Heart left ventricle (tissue), 13 donors: Measurements from ENCODE around the gene MRPL23.

Source experiments
- POLR2A ChIP-seq, 2 donors: fragments of 450-650 bp; IDR thresholded peaks; one replicate each; pipeline ENCODE4 v1.6.1; 2017; ENCODE audit warnings: antibody characterized with exemption in 2 of 2, mild to moderate bottlenecking in 2 of 2, moderate library complexity in 2 of 2
- TF ChIP-seq, protein P1 (sequence below), 12 donors: fragments of 200-600 bp; sonication (generic) in 4 of 12; IDR thresholded peaks; one replicate each; pipeline versions ENCODE4 v1.5.0 to v1.8.0; 2018 to 2022; ENCODE audit warnings: antibody characterized with exemption in 12 of 12, mild to moderate bottlenecking in 5 of 12
- donor health status: ischemic (EF 13 %, LVEDD 7.1; RV severe dilation, severe dysfunction).
- donor health status: DM: no; HTN: yes; CAD: no.
- donor health status: DM: no; HTN: no; CAD: no.
- donor health status: ischemic (EF 25% LVEDD 6.9; RV normal size, moderate dysfunction).
- donor health status: ischemic (EF 25% LVEDD 5.7; RV mildly dilated, moderate dysfunction).
- donor health status: ischemic (EF 35%, LVEDD 5.7; RV mildly dilated, moderate dysfunction).
- donor health status: nonischemic (EF 11% LVEDD 7.7; RV severe dilation, severe dysfunction).
- donor health status: DM: yes; HTN: yes; CAD: no.
- donor health status: PGD.
- donor health status: ischemic (EF 29% LVEDD 5.4; RV normal size, mild dysfunction).
- donor health status: nonischemic (EF 23%, LVEDD 6.1; RV moderate dilation, normal function).

DNA sequence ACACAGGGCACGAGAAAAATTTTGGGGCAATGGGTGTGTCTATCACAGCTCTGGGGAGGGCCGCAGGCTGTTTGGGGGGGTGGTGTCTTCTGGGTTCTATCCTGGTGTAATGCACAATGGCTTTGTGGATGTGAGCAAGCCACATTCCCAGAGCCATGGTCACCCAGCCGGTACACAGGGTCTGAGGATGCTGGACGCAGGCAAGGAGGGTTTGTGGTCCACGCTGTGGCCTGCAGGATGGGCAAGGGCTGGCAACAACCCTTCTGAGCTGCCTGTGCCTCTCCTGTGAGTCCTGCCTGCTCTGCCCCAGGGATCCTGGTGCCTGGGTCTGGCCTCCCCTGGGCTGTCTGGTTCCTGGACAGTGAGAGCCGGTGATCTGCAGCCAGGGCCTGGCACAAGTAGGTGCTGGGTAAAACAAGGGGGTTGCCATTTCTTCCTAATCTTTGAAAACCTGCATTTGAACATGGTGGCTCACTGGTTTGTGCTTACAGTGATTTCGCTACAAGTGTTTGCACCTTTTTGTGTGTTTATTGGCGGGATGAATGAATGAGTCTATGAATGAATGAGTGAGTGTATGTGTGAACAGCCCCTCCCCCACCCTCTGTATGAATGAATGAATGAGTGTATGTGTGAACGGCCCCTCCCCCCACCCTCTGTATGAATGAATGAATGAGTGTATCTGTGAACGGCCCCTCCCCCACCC, 4.4 kb upstream of the MRPL23 start:
- TF ChIP-seq, protein P1, sequence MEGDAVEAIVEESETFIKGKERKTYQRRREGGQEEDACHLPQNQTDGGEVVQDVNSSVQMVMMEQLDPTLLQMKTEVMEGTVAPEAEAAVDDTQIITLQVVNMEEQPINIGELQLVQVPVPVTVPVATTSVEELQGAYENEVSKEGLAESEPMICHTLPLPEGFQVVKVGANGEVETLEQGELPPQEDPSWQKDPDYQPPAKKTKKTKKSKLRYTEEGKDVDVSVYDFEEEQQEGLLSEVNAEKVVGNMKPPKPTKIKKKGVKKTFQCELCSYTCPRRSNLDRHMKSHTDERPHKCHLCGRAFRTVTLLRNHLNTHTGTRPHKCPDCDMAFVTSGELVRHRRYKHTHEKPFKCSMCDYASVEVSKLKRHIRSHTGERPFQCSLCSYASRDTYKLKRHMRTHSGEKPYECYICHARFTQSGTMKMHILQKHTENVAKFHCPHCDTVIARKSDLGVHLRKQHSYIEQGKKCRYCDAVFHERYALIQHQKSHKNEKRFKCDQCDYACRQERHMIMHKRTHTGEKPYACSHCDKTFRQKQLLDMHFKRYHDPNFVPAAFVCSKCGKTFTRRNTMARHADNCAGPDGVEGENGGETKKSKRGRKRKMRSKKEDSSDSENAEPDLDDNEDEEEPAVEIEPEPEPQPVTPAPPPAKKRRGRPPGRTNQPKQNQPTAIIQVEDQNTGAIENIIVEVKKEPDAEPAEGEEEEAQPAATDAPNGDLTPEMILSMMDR (IDR thresholded peaks at IDR 0.05): no peak
- TF ChIP-seq POLR2A (IDR thresholded peaks at IDR 0.05): no peak
